K562 (cell line): Measurements from ENCODE around the gene IL27RA. TPM values are rescaled to one million over a fixed set of nuclear protein-coding genes. Genes with fewer than 3 reads are reported as not detected.

ENCODE experiments used
- ASH1L ChIP-seq: fragments of 450-650 bp; IDR thresholded peaks from 2 replicates; pipeline ENCODE4 v1.6.1; 2018; ENCODE audit warnings: borderline replicate concordance, mild to moderate bottlenecking, low read depth; ENCODE audit not compliant: partially characterized antibody
- BCL6 ChIP-seq: fragments of 250-450 bp; sonication (Bioruptor Pico); IDR thresholded peaks from 2 replicates; pipeline ENCODE4 v1.4.0; 2020
- CREB1 ChIP-seq, 2 experiments: sonication (generic) in 1 of 2; formaldehyde crosslinking in 1 of 2; IDR thresholded peaks; 2 replicates each; pipeline versions ENCODE4 v1.6.1 to v1.8.0; 2012 to 2022; ENCODE audit warnings: inconsistent platforms in 1 of 2, mild to moderate bottlenecking in 1 of 2, missing genetic modification reagents in 1 of 2, moderate library complexity in 1 of 2
- EP300 ChIP-seq: IDR thresholded peaks from 2 replicates; pipeline ENCODE4 v1.6.1; 2012; ENCODE audit warnings: low read length, improper control_type of control experiment
- GABPB2 ChIP-seq: fragments of 250-450 bp; sonication (Bioruptor Pico); conservative IDR thresholded peaks from 2 replicates; pipeline ENCODE4 v1.5.1; 2021; ENCODE audit warnings: mild to moderate bottlenecking
- HNRNPLL ChIP-seq: fragments of 200-400 bp; formaldehyde crosslinking; IDR thresholded peaks from 2 replicates; pipeline ENCODE4 v1.6.1; 2017; ENCODE audit warnings: low read length, low read depth, mild to moderate bottlenecking; ENCODE audit not compliant: poor library complexity, severe bottlenecking
- MXI1 ChIP-seq: IDR thresholded peaks from 2 replicates; pipeline ENCODE4 v1.6.1; 2011; ENCODE audit warnings: low read depth, mild to moderate bottlenecking, improper control_type of control experiment, low read length
- NR2F6 ChIP-seq: fragments of 450-650 bp; formaldehyde crosslinking; IDR thresholded peaks from 2 replicates; pipeline ENCODE4 v1.4.0; 2020; ENCODE audit warnings: mild to moderate bottlenecking
- RBFOX2 ChIP-seq: fragments of 200-400 bp; formaldehyde crosslinking; IDR thresholded peaks from 2 replicates; pipeline ENCODE4 v1.6.1; 2017; ENCODE audit warnings: low read depth, mild to moderate bottlenecking, low read length, moderate library complexity
- RBM14 ChIP-seq: fragments of 200-400 bp; formaldehyde crosslinking; IDR thresholded peaks from 2 replicates; pipeline ENCODE4 v1.6.1; 2018; ENCODE audit warnings: low read depth, mild to moderate bottlenecking, low read length, moderate library complexity, borderline replicate concordance; ENCODE audit not compliant: insufficient read depth
- ZBTB49 ChIP-seq: sonication (generic); formaldehyde crosslinking; IDR thresholded peaks from 2 replicates; pipeline ENCODE4 v1.8.0; 2022; ENCODE audit warnings: missing genetic modification reagents, mild to moderate bottlenecking, borderline replicate concordance
- ZNF165 ChIP-seq: fragments of 250-450 bp; sonication (Bioruptor Pico); IDR thresholded peaks from 2 replicates; pipeline ENCODE4 v1.4.0; 2020; ENCODE audit warnings: borderline replicate concordance
- ZNF507 ChIP-seq: conservative IDR thresholded peaks from 2 replicates; pipeline ENCODE4 v1.6.1; 2017; ENCODE audit warnings: missing genetic modification characterization, missing compliant biosample characterization
- polyA plus RNA-seq, 8 experiments: library from polyadenylated mRNA; depleted of rRNA in 4 of 8; stranded (reverse) in 5 of 8; unstranded in 3 of 8; fragments of >200 nt; fragmentation: Nextera tagmentation in 2 of 8; fragmentation: Illumina TruSeq in 1 of 8; extraction: Ambion mirVana in 2 of 8; extraction: Trizol in 1 of 8; gene quantifications; 2 replicates each; pipeline versions ENCODE4 v1.2.1 to v1.2.3, GENCODE V29; 2011 to 2014; ENCODE audit warnings: inconsistent platforms in 1 of 8, missing spikeins in 1 of 8
- total RNA-seq, 7 experiments: library from RNA; depleted of rRNA in 6 of 7; stranded (reverse); fragments of >200 nt in 6 of 7; fragmentation: Illumina TruSeq in 2 of 7; extraction: Trizol in 2 of 7; gene quantifications; 2 replicates each; pipeline versions ENCODE4 v1.2.1 to v1.2.3, GENCODE V29; 2011 to 2021; ENCODE audit warnings: low replicate concordance in 1 of 7
- TF ChIP-seq, protein P1 (sequence below): fragments of 200-600 bp; sonication (generic); IDR thresholded peaks from one replicate; pipeline ENCODE4 v1.6.1; 2012; ENCODE audit warnings: mild to moderate bottlenecking, low read depth, low read length, inconsistent platforms

The IL27RA gene
- total and polyA plus RNA-seq, 9 of the 15 experiments (the other 6 are each of a cell fraction or from before 2014, with no cell fraction given), result 1.9 to 15.9 (median 12.0) TPM

- TF ChIP-seq, protein P1, sequence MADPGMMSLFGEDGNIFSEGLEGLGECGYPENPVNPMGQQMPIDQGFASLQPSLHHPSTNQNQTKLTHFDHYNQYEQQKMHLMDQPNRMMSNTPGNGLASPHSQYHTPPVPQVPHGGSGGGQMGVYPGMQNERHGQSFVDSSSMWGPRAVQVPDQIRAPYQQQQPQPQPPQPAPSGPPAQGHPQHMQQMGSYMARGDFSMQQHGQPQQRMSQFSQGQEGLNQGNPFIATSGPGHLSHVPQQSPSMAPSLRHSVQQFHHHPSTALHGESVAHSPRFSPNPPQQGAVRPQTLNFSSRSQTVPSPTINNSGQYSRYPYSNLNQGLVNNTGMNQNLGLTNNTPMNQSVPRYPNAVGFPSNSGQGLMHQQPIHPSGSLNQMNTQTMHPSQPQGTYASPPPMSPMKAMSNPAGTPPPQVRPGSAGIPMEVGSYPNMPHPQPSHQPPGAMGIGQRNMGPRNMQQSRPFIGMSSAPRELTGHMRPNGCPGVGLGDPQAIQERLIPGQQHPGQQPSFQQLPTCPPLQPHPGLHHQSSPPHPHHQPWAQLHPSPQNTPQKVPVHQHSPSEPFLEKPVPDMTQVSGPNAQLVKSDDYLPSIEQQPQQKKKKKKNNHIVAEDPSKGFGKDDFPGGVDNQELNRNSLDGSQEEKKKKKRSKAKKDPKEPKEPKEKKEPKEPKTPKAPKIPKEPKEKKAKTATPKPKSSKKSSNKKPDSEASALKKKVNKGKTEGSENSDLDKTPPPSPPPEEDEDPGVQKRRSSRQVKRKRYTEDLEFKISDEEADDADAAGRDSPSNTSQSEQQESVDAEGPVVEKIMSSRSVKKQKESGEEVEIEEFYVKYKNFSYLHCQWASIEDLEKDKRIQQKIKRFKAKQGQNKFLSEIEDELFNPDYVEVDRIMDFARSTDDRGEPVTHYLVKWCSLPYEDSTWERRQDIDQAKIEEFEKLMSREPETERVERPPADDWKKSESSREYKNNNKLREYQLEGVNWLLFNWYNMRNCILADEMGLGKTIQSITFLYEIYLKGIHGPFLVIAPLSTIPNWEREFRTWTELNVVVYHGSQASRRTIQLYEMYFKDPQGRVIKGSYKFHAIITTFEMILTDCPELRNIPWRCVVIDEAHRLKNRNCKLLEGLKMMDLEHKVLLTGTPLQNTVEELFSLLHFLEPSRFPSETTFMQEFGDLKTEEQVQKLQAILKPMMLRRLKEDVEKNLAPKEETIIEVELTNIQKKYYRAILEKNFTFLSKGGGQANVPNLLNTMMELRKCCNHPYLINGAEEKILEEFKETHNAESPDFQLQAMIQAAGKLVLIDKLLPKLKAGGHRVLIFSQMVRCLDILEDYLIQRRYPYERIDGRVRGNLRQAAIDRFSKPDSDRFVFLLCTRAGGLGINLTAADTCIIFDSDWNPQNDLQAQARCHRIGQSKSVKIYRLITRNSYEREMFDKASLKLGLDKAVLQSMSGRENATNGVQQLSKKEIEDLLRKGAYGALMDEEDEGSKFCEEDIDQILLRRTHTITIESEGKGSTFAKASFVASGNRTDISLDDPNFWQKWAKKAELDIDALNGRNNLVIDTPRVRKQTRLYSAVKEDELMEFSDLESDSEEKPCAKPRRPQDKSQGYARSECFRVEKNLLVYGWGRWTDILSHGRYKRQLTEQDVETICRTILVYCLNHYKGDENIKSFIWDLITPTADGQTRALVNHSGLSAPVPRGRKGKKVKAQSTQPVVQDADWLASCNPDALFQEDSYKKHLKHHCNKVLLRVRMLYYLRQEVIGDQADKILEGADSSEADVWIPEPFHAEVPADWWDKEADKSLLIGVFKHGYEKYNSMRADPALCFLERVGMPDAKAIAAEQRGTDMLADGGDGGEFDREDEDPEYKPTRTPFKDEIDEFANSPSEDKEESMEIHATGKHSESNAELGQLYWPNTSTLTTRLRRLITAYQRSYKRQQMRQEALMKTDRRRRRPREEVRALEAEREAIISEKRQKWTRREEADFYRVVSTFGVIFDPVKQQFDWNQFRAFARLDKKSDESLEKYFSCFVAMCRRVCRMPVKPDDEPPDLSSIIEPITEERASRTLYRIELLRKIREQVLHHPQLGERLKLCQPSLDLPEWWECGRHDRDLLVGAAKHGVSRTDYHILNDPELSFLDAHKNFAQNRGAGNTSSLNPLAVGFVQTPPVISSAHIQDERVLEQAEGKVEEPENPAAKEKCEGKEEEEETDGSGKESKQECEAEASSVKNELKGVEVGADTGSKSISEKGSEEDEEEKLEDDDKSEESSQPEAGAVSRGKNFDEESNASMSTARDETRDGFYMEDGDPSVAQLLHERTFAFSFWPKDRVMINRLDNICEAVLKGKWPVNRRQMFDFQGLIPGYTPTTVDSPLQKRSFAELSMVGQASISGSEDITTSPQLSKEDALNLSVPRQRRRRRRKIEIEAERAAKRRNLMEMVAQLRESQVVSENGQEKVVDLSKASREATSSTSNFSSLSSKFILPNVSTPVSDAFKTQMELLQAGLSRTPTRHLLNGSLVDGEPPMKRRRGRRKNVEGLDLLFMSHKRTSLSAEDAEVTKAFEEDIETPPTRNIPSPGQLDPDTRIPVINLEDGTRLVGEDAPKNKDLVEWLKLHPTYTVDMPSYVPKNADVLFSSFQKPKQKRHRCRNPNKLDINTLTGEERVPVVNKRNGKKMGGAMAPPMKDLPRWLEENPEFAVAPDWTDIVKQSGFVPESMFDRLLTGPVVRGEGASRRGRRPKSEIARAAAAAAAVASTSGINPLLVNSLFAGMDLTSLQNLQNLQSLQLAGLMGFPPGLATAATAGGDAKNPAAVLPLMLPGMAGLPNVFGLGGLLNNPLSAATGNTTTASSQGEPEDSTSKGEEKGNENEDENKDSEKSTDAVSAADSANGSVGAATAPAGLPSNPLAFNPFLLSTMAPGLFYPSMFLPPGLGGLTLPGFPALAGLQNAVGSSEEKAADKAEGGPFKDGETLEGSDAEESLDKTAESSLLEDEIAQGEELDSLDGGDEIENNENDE, result no peak
- no peak for TF ChIP-seq NR2F6 (CRISPR knock-in tag)
- no peak for TF ChIP-seq ZBTB49 (CRISPR knock-in tag)
- TF ChIP-seq MXI1, result no peak
- TF ChIP-seq EP300, result no peak
- no peak for TF ChIP-seq RBM14
- no peak for TF ChIP-seq BCL6 (CRISPR knock-in tag)
- peak; percentile 99 for TF ChIP-seq HNRNPLL
- TF ChIP-seq ZNF507 (tag), result no peak
- no peak; the same call in 1 of the 2 replicates for TF ChIP-seq CREB1 (IDR thresholded peaks at IDR 0.05)
- TF ChIP-seq CREB1 (CRISPR knock-in tag; IDR thresholded peaks at IDR 0.05), result no peak
- no peak for TF ChIP-seq ASH1L
- TF ChIP-seq ZNF165 (CRISPR knock-in tag), result no peak
- no peak for TF ChIP-seq GABPB2
- TF ChIP-seq RBFOX2, result peak; percentile 54
These were observed 41.8 kb downstream of the IL27RA start (continued) for GRCh38 chr19:14073261-14073924.
